GM10266 (cell line): ENCODE results near the gene MED13L.
A peak's percentile ranks its signal among the peaks of the same experiment; 100 is the strongest.

ENCODE experiments used
- DNase-seq: peaks from one replicate; pipeline ENCODE4 v3.0.0; 2012; ENCODE audit errors: extremely low spot score
- TF ChIP-seq, protein P1 (sequence below): IDR thresholded peaks from 2 replicates; pipeline ENCODE4 v1.5.1; 2012; ENCODE audit warnings: mild to moderate bottlenecking, low read depth; ENCODE audit not compliant: control insufficient read depth, insufficient read depth; ENCODE audit errors: missing control alignments

Gene MED13L

DNA sequence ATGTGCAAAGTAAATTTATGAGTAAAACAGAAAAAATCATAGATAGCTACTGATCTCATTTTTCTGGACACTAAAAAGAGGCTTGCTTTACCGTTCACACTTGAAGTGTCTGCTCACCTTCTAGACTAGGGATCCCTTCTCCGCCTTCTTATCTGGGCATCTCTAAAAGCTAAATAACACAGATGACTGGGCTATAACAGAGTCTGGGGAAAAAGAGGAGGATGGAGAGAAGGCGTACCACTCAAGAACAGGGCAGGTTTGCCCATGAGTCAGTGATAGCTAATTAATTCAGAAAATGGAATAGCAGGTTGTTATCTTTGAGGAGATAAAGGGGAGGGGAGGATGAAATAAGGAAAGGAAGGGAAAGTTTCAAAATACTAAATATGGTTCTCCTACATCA lies 185.3 kb downstream of the MED13L start:
- TF ChIP-seq, protein P1, sequence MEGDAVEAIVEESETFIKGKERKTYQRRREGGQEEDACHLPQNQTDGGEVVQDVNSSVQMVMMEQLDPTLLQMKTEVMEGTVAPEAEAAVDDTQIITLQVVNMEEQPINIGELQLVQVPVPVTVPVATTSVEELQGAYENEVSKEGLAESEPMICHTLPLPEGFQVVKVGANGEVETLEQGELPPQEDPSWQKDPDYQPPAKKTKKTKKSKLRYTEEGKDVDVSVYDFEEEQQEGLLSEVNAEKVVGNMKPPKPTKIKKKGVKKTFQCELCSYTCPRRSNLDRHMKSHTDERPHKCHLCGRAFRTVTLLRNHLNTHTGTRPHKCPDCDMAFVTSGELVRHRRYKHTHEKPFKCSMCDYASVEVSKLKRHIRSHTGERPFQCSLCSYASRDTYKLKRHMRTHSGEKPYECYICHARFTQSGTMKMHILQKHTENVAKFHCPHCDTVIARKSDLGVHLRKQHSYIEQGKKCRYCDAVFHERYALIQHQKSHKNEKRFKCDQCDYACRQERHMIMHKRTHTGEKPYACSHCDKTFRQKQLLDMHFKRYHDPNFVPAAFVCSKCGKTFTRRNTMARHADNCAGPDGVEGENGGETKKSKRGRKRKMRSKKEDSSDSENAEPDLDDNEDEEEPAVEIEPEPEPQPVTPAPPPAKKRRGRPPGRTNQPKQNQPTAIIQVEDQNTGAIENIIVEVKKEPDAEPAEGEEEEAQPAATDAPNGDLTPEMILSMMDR = no peak

DNA sequence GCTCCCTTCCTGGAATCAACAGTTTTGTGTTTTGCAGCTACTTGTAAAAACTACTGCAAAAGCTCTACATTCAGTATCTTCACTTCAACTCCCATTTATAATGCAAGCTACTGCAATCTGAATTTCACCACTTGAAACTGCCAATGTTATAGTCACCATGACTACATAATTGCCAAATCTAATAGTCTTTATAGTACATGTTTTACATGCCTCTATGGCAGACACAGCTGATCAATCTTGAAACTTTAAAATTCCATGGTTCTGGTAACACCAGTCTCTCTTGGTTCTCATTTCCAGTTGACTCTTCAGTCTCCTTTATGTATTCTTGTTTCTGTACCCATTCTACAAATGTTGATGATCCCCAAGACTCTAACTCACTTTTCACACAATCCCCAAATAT lies 185.9 kb downstream of the MED13L start:
- DNase-seq = no peak
- TF ChIP-seq, protein P1 = no peak

More for the DNA sequence above, 185.3 kb downstream of the MED13L start:
- DNase-seq = no peak

DNA sequence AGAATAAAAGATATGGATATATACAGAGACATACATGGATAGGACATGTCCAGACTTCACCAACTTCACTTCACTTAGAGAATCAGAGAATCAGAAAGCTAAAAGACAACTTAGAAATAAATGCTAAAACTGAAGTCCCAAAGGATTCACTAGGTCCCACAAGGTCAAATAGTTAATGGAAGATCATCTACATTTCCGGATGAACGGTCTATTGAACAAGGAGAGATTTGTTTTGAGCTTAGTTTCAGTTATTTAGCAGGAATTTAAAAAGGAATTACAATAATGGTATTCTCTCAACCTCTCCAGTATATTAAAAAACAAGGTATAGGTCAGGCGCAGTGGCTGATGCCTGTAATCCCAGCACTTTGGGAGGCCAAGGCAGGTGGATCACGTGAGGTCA lies 187.0 kb downstream of the MED13L start:
- TF ChIP-seq, protein P1 = no peak
- DNase-seq = no peak

DNA sequence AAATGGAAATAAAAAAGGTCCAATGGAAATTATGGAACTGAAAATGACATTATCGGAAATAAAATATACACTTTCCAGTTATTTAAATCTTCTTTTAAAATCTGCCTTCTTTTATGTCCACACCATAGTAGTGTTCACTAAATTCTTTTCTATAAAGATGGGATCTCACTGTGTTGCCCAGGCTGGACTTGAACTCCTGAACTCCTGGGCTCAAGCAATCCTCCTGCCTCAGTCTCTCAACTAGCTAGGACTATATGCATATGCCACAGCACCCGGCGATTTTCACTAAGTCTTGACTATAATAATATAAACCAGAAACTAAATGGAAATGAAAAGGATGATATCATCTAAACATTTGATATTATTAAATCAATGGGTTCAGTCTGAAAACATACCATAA lies 188.4 kb downstream of the MED13L start:
- TF ChIP-seq, protein P1 = no peak
- no peak for DNase-seq

DNA sequence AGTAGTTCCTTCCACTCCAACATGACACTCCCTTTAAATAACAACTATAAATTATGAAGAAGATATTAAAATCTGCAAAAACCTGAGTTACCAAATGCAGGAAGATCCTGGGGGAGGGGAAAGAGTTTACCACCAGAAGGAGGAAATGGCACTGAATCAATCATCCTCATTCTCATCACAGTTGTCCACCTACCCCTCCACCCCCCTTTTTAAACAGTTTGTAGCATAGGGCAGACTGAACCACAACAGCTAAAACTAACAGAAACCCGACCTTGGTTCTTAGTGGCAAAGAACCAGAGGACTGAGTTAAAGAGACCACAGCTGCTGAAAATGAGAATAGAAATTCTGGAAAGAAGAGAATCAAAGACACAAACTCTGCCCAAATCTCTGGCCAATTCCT lies 189.5 kb downstream of the MED13L start:
- TF ChIP-seq, protein P1 = no peak
- DNase-seq = peak; percentile 16

DNA sequence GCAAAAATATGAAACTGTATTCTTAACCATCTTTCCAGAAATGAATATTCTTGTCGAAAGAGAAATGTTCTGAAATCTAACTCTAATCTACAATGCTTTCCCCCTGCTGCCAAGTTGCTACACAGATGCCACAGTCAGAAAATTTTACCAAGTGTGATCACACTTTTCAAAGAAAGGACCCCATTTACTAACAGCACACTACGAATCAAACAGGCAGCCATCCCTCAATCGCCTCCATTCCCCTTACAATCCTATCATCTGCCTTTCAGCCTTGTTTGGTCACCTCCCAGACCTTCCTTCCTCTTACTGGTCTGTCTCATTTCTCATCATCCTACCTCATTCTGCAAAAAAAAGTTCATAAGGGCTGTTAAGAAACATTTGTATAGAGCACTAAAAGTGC lies 190.1 kb downstream of the MED13L start:
- TF ChIP-seq, protein P1 = no peak
- peak; percentile 21 for DNase-seq

DNA sequence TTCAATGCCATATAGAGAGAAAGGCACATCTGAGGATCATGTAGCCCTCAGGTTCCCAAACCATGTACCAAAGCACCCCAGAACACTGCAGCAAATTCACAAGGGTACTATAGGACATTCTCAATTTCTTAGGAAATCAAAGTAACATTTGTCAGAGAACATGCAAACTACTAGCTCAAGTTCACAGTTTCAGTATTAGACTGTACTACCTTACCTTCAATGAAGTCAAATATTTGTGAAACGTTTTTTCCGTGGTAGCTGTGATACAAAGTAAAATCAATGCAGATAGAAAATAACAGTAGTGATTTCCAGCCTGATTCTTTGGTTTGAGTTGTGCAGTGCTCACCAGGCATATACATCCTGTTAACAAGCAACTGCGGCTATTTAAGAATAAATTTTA lies 197.1 kb downstream of the MED13L start:
- DNase-seq = no peak

More for the DNA sequence above, 197.1 kb downstream of the MED13L start:
- TF ChIP-seq, protein P1 = no peak
